ENCODE data around the gene M6PR. TPM values are rescaled to one million over a fixed set of nuclear protein-coding genes. Genes with fewer than 3 reads are reported as not detected.

The M6PR gene
- total and polyA plus RNA-seq, 2 of the 13 experiments (the other 11 are each of a cell fraction or from before 2014, with no cell fraction given): 98.2 to 127 TPM

- no peak for TF ChIP-seq PBX3 (CRISPR knock-in tag; IDR thresholded peaks at IDR 0.05; ENCODE audit: borderline replicate concordance)
- TF ChIP-seq ZNF704 (CRISPR knock-in tag; IDR thresholded peaks at IDR 0.05; ENCODE audit: borderline replicate concordance): no peak
- no peak for TF ChIP-seq FUBP1 (CRISPR knock-in tag; IDR thresholded peaks at IDR 0.05; ENCODE audit: borderline replicate concordance)
- TF ChIP-seq MAFG (CRISPR knock-in tag; IDR thresholded peaks at IDR 0.05): no peak
- no peak for TF ChIP-seq U2AF1 (optimal IDR thresholded peaks at IDR 0.05; ENCODE audit: low read depth, low read length)
- TF ChIP-seq ZNF383 (CRISPR knock-in tag; IDR thresholded peaks at IDR 0.05; ENCODE audit: borderline replicate concordance): no peak
- TF ChIP-seq ZNF605 (CRISPR knock-in tag; IDR thresholded peaks at IDR 0.05): no peak
- no peak for TF ChIP-seq AGO1 (IDR thresholded peaks at IDR 0.05; ENCODE audit: low read depth, low read length, poor library complexity, severe bottlenecking)
- no peak for TF ChIP-seq ZNF770 (CRISPR knock-in tag; IDR thresholded peaks at IDR 0.05)
- TF ChIP-seq KDM5A (IDR thresholded peaks at IDR 0.05; ENCODE audit: borderline replicate concordance, low read length): no peak
- TF ChIP-seq JUN (CRISPR knock-in tag; IDR thresholded peaks at IDR 0.05): no peak
These were observed 12.7 kb downstream of the M6PR start (continued) for GRCh38 chr12:8936735-8937134.

Measured in HepG2 (cell line).